Left hindlimb (tissue), 1 donor: ENCODE data around the gene ISCU.
"Not testable (repeated sequence)": the region's sequence is repeated elsewhere in the genome, so short reads cannot be mapped to it uniquely, and the experiment has no call there.

Experiments used
- DNase-seq: peaks from one replicate; pipeline ENCODE4 v3.0.0-alpha.2; 2018

The ISCU gene

DNA sequence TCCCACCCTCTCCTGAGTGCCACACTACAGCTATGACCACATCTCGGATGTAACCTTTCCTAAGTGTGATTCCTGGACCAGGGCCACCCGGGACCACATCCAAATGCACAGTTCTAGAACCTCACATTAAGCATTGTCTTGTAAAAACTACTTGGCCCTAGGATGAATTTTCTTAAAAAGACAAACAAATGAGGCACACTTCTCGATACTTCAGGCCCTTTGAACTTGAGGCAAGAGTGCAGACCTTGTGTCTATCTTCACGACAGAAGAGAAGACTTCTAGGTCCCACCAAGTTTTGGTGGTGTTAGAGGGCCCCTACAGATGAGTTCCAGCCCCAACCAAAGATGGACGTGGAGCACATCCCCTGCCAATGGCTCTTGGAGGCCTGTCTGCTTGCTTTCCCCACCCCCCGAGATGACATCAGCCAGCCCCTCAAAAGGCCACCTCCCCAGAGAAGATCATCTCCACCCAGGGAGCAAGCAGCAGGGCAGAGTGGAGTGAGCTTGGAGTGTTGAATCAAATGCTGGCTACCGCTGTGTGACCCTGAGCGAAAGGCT lies 9.3 kb downstream of the ISCU start:
- no peak for DNase-seq

DNA sequence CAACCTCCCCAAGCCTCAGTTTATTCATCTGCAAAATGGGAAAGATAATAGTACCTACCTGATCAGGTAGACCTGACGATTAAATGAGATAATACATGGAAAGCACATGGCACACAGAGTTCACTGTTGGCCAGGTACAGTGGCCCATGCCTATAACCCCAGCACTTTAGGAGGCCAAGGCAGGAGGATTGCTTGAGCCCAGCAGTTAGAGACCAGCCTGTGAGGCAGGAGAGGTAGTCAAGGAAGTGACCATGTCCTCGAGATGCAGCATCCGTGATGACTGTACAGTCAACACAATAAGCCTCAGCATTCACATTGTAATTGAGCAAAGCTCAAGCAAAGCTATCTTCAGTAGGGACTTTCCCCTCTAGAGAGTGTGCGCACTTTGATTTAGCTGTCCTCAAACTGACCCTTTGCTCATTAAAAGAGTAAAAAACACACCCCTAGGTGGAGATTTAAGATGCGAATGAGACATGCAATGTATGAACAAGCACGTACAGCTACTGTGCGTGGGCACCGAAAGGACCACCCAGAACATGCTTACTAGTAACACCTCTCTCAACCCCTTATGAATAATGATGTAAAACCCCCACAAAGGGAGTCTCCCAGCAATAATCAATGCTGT lies 9.9 kb downstream of the ISCU start:
- DNase-seq = no peak

DNA sequence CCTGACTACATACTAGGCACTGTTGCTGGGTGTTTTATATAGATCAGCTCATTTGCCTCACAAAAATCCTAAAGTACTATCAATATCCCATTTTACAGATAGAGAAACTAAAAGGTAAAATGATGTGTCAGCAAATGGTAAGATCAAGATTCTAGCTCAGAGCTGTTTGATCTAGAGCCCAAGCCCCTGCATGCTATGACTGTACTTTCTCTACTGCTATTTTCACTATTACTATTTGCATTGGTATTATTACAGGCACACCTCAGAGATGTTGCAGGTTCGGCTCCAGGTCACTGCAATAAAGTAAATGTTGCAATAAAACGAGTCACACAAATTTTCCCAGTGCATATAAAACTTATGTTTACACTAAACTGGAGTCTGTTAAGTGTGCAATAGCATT lies 10.9 kb downstream of the ISCU start:
- no peak for DNase-seq

DNA sequence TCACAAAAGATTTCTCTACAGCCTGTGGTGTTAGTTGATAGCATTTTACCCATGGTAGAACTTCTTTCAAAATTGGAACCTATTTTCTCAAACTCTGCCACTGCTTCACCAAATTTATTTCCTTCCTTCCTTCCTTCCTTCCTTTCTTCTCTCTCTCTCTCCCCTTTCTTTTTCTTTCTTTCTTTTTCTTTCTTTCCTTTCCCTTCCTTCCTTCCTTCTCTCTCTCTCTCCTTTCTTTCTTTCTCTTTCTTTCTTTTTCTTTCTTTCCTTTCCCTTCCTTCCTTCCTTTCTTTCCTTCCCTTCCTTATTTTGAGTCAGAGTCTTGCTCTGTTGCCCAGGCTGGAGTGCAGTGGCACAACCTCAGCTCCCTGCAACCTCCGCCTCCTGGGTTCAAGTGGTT lies 11.9 kb downstream of the ISCU start:
- not testable (repeated sequence) for DNase-seq

DNA sequence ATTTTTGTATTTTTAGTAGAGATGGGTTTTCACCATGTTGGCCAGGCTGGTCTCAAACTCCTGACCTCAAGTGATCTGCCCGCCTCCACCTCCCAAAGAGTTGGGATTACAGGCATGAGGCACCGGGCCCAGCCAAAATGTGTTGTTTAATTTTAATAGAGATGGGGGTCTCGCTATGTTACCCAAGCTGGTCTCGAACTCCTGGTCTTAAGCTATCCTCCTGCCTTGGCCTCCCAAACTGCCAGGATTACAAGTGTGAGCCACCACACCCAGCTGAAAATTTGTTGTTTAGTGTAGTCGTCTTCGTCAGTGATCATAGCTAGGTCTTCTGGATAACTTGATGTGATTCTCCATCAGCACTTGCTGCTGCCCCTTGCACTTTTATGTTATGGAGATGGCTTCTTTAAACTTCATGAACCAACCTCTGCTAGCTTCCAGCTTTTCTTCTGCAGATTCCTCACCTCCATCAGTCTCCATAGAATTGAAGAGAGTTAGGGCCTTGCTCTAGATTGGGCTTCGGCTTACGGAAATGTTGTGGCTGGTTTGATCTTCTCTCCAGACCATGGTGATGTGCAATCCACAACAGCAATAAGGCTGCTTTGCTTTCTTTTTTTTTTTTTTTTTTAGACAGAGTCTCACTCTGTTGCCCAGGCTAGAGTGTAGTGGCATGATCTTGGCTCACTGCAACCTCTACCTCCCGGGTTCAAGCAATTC lies 13.0 kb downstream of the ISCU start:
- DNase-seq = no peak

DNA sequence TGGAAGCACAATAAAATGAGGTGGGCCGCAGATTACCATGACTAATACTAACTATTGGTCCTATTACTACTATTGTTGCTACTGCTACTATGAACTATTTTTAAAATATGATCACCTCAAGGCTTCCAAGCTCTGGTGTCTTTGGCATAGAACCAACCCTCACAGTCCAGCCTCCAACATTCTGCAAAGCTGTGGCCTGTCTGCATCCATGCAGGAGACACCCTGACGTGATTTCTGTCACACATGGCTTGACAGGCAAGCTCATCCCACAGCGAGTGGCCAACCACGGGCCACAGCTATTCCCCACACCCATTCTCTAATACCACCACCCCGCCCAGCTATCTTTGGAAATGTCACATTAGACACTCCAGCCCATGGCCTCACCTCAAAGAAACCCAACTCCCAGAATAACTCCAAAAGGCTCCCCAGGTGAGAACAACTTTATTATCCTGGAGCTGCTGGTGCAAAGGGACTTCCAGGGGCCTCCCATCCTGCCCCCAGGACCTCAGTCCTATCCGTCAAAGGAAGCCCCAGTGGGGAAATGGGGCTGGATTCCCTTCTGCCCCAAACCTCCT lies 14.4 kb downstream of the ISCU start:
- DNase-seq = no peak

DNA sequence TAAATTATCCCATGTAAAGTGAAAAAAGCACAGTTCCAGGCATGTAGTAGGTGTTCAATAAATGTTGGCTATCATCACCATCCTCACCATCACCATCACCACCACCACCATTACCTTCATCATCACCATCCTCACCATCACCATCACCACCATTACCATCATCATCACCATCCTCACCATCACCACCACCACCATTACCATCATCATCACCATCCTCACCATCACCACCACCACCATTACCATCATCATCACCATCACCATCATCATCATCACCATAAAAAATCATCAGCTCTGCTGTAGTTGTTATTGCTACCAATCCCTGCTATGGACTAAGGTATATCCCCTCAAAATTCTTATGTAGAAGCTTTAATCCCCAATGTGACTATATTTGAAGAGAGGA lies 15.1 kb downstream of the ISCU start:
- DNase-seq = no peak

DNA sequence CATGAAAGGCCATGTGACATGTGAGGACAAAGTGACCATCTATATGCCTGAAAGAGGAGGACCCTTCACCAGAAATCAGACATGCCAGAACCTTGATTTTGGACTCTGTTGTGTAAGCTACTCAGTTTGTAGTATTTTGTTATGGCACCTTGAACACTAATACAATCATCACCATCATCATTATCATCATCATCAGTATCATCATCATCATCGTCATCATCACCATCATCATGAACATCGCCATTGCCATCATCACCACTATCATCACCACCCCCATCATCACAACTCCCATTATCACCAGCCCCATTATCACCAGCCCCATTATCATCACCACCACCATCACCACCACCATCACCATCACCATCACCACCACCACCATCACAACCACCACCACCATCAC lies 15.9 kb downstream of the ISCU start:
- DNase-seq = no peak

DNA sequence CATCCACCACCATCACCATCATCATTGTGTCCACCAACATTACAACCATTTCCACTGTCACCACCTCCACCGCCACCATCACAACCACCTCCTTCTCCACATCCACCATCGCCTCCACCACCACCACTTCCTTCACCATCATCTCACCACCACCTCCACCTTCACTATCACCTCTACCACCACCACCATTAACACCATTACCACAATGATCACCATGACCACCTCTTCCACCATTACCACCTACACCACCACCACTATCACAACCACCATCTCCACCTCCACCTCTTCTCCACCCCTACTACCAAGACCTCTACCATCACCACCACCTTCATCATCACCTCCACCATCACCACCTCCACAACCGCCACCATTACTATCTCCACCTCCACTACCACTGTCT lies 16.4 kb downstream of the ISCU start:
- DNase-seq = no peak

DNA sequence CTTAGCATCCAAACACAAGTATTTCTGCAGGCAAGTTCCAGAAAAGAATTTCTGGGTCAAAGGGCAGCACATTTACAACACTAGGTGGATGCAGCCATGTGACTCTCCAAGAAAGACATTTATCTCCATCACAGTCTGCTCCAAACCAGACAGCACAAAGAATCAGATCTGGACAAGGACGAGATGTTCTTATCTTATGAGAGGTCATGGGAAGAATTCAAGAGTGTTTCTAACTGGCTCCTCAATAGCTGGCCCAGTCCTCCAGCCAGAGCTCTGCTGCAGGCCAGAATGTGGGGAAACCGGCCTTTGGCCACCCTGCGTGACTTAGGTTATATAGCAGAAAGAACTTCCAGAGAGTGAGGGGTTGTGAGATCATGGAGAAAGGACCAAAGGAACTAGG lies 18.1 kb downstream of the ISCU start:
- DNase-seq = no peak

DNA sequence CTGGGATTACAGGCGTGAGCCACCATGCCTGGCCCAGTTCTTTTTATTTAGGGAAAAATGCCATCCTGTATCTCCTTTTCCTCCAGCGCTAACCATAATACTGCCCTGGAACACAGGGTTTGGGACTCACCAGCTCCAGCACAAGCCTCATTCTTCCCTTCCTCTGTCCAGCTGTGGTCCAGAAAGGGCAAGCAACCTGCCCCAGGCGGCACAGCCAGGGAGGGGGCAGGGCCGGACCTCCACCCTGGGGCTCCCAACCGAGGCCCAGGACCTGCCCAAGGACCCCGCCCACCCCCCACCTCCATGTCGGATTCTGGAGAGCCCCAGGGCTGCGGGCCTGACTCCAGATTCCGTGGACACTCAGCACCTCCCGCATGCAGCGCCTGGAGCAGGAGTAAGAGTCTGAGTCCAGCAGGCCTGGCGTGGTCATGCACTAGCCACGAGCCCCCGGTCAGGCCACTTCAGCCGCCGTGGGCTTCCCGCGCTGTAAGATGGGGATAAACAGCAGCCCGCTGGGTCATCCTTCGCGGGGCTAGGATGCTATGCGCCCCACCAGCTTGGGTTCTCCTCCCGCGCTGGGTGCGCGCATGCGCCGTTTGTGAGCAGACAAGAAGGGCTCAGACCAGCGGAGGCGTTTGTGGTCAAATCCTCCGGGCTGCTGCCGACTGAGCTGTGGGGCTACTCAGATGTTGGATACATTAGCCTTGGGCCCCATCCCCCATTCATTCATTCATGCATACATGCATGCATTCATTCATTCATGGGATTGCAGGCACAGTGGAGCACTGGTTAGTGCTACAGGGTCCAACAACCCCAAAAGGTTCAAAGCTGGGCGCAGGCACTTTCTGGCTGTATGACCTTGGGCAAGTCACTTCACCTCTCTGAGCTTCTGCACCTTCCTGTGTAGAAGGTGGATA lies 19.2 kb downstream of the ISCU start:
- peak; percentile 22 for DNase-seq

DNA sequence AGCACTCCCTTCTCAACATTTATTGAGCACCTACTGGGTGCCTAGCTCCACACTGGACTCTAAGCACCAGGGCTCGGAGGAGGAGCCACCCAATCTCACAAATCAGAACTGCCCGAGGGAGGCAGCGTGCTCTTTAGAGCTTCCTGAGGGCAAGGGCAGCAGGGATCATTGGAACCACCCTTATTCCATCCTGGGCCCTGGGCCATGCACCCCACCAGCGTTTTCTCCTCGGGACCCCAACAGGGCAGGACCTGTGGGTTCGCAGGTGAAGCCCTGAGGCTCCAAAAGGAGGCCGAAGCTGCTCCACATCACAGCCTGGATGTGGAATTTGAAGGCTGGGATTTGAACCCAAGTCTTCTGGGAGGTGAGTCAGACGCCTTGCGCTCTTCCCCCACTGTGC lies 20.1 kb downstream of the ISCU start:
- DNase-seq = peak; percentile 6

DNA sequence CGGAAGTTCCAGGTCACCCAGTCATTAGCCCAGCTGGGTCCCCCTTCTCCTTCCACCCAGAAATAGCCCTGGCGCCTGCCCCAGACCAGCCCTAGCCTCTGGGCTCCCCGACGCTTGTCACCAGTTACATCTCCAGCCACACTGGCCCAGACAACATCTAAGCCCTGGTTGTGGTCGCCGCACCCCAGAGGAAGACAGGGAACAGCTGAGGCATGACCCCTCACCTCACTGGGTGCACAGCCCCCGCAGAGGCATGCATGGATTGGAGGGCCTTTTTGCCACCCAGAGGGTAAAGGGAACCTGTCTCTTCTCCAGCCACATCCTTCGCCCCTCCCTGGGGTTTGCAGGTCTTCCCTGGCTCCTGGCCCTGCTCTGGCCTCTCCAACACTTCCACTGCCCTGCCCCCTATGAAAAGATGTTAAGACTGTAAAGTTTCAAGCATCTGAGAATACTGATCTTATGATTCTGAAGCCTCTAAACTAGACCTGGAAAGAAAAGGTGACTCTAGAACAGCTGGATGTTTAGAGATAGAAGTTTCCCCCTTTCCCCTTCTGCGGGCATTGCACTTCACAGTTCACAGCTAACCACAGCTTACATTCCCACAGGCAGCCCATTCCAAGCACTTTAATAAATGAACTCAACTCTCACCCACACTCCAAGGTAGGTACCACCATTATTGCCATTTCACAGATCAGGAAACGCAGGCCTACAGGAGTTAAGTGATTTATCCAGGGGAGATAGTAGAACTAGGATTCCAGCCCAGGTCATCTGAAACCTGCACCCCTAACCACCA lies 20.8 kb downstream of the ISCU start:
- DNase-seq = peak; percentile 31

DNA sequence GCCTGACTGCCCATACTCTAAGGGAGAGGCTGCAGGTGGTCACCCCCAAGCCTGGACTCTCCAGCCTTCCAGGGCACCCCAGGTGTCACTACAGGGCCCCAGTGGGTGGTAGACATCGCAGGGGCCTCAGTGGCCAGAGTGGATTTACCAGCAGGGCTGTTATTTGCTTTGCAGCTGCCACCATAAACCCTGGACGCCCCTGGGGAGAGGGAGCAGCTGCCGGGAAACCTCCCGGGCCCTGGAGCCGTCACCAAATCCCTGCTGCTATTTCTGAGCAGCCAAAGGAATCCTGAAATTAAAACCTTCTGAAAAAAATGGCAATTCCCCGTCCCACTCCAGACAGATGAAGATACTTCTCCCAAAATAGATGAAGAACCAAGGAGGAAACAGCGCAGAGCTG lies 21.6 kb downstream of the ISCU start:
- DNase-seq = peak; percentile 81

DNA sequence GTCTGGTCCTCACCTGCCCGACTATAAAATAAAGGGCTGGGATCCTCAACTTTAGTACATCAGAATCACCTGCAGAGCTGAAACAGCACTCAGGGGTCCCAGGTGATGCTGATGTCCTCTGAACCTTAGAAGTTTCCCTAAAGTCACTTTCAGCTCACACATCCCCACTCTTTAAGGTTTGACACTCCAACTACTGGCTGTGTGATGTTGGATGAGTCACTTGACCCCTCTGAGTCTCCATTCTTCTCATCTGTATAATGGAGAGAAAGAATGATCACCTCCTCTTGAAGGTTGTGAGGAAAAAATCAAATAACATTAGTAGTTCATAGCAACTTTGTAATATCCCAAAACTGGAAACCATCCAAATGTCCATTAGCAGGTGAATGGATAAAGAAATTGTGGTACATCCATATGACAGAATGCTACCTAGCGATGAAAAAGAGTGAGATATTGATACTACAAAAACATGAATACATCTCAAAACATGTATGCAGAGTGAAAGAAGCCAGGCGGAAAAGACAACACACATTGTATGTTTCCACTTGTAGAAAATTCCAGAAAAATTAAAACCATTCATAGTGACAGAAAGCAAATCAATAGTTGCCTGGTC lies 22.2 kb downstream of the ISCU start:
- no peak for DNase-seq

DNA sequence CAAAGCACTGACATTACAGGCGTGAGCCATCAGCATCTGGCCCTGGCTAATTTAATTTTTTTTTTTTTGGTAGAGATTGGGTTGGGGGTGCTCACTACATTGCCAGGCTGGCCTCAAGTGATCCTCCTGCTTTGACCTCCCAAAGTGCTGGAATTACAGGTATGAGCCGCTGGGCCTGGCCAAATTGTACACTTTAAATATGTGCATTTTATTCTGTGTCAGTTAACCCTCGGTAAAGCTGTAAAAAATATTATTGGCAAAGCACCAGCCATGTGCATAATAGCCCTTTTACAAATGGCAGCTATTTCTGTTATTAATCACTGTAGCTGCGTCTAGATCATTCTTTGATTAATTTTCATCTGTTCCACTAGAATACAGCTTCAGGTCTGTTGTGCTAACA lies 23.5 kb downstream of the ISCU start:
- no peak for DNase-seq

DNA sequence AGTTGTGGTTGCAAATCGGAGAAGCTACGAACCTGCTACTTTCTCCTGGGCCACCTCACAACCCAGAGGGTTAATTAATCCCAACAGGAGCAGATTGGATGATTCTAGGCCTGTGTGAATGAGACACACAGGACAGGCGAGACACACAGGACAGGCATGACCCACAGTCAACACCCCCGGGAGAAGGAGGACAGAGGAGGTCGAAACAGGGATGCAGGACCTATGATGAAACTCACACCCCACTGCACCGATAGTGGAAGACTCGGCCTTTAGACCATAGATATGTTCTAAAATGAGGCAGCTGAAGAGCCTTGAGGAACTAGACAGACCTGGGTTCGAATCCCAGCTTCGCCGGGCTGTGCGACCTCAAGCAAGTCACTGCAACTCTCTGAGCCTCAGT lies 23.9 kb downstream of the ISCU start:
- DNase-seq = peak; percentile 13

DNA sequence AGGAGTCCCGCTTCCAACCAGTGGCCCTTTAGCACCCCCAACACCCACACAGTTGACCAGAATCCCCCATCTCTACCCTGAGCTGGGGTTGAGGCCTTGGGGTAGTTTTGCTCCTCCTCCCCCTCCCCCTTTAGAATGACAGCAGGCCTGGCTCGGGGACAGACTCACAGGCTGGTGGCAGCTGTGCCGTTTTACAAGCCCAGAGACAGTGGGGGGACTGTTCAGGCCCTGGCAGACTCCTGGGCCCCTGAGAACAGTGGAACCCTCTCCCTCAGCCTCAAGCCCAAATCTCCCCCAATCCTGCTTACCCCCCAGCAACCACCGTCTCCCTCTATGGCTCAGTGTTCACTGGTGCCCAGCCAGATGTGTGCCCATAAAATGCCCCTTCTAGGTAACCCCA lies 25.4 kb downstream of the ISCU start:
- peak; percentile 69 for DNase-seq

DNA sequence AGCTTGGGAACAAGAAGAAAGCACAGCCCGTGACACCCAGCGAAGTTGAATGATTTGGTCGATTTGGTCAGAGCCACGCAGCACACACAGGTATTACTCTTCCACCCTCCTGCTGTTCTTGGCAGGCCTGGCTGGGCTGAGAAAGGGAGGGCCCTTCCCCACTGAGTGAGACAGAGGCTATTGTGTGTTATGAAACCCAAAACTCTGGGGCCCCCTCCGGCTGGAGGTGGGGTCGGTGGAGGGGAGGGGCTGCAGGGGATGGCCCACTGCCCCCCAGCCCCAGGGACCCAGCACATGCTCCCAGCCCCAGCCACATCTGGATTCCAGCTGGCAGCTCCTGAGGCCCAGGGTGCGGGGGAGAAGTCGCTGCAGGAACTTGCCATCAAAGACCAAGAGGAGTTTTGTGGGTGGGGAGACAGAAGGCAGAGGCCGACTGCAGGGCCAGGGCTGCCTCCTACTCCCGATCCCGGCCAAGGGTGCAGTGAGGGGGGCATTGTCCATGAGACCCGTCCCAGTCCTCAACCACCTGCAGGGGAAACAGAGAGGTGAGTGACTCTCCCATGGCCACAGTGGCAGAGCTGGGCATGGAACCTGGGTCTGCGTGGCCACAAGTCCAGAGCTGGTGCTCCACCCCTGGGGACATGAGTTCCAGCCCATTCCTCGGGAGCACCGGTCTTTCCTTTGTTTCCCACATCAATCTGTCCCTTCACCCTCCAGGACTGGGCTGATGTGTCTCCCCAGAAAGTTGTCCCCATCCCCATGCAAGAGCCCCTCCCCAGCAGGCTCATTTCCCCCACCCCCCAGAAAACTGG lies 26.8 kb downstream of the ISCU start:
- peak; percentile 77 for DNase-seq

DNA sequence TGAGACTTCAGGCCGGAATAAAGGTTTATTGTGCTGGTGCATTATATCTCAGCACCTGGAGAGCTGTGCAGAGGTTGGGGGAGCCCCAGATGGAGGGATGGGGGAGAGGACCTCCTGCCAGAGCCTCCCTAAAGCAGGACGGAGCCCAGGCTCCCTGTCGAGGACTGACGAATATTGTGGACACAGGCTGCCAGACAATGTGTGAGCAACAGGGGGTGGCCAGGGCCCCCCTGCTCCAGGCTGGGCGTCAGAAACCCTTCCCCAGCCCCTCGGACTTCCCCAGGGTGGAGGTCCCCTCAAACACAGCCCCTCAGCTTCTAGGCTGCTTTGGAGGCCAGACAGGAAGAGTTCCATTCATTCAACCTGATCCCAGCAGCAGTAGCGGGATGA lies 27.4 kb downstream of the ISCU start:
- peak; percentile 41 for DNase-seq

DNA sequence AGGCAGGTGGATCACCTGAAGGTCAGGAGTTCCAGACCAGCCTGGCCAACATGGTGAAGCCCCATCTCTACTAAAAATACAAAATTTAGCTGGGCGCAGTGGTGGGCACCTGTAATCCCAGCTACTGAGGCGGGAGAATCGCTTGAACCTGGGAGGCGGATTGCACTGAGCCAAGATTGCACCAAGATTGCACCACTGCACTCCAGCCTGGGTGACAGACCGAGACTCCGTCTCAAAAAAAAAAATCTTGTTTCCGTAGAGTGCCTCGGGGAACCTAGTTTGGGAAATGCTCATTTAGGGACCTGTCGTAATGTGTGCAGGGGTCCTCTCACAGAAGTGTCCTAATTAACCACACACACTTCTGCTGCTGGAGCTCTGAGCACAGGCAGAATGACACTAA lies 28.1 kb downstream of the ISCU start:
- peak; percentile 13 for DNase-seq
